HG03103 (cell line): ENCODE measurements around the gene DHX15.

Experiments
- ATAC-seq: cut with Tn5 transposase; IDR thresholded peaks from one replicate; pipeline ENCODE4 v1.9.1; 2021; ENCODE audit warnings: low read depth; ENCODE audit not compliant: unreplicated experiment

The DHX15 gene

GRCh38 chr4:24496597-24496996 is 87.8 kb downstream of the DHX15 start:
- ATAC-seq: no peak

GRCh38 chr4:24495388-24495787 is 89.0 kb downstream of the DHX15 start:
- ATAC-seq: no peak

GRCh38 chr4:24489870-24490269 is 94.5 kb downstream of the DHX15 start:
- no peak for ATAC-seq

- peak; percentile 83 for ATAC-seq
Observed at GRCh38 chr4:24488399-24489164, 95.8 kb downstream of the DHX15 start.

- ATAC-seq: no peak
Observed at GRCh38 chr4:24482871-24483270, 101.5 kb downstream of the DHX15 start.

- no peak for ATAC-seq
Observed at GRCh38 chr4:24477919-24478318, 106.4 kb downstream of the DHX15 start.
